ENCODE measurements around the gene IFT52. TPM values are rescaled to one million over a fixed set of nuclear protein-coding genes. Genes with fewer than 3 reads are reported as not detected.

Gene IFT52
- total and polyA plus RNA-seq, 2 of the 8 experiments (the other 6 are each of a cell fraction or from before 2014, with no cell fraction given): 35.6 to 40.4 TPM

DNA sequence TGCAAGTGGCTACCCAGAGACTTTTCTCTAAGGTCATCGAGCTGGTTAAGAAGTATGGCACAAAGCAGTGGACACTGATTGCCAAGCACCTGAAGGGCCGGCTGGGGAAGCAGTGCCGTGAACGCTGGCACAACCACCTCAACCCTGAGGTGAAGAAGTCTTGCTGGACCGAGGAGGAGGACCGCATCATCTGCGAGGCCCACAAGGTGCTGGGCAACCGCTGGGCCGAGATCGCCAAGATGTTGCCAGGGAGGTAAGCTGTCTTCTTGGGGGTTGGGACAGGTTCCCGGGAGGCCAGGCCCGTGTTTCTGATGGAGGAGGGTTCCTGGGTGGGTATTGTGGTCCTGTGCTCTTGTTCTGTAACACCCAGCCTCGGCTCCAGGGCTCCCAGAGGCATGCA, 96.1 kb downstream of the IFT52 start:
- no peak overlapping the region for H4K8ac ChIP-seq (ENCODE audit: extremely low read depth, insufficient read depth, low read length)
- no peak overlapping the region for H3K56ac ChIP-seq (replicated peaks; ENCODE audit: insufficient read length, low read depth, low read length)
- no peak overlapping the region for H3K23ac ChIP-seq (ENCODE audit: insufficient read length)
- H3K27ac ChIP-seq (ENCODE audit: low read depth, low read length): no peak overlapping the region
- H3K14ac ChIP-seq (ENCODE audit: insufficient read length): no peak overlapping the region
- H4K20me1 ChIP-seq (replicated peaks in 1 of 2; ENCODE audit: control insufficient read depth in 1 of 2, insufficient read depth in 2 of 2, low read length in 2 of 2): peaks cover 0 to 11% of the 10 kb centered on the region in 2 experiments
- WGBS, 2 experiments (ENCODE audit: extremely low coverage in 1 of 2, insufficient coverage in 1 of 2, insufficient read length in 1 of 2, insufficient replicate concordance in 2 of 2, low coverage in 1 of 2, low lambda C conversion rate in 2 of 2, missing lambda C conversion rate in 1 of 2): 95% methylated on average over 12 of the region's 13 CpGs; no CpG with 5 or more reads in 1 of the 2 experiments
- TF ChIP-seq SIRT6 (IDR thresholded peaks at IDR 0.05; ENCODE audit: low read length) (no peak), HDAC6 (IDR thresholded peaks at IDR 0.05; ENCODE audit: low read depth, low read length) (no peak), JUN (IDR thresholded peaks at IDR 0.05; ENCODE audit: low read depth, low read length) (no peak), SAP30 (IDR thresholded peaks at IDR 0.05; ENCODE audit: insufficient read depth, insufficient replicate concordance, low read length) (no peak), POU5F1 (IDR thresholded peaks at IDR 0.05; ENCODE audit: low read depth, low read length) (no peak), YY1 (IDR thresholded peaks at IDR 0.05; ENCODE audit: low read depth, low read length) (no peak), GTF2F1 (IDR thresholded peaks at IDR 0.05; ENCODE audit: borderline replicate concordance, low read depth, low read length) (no peak), KDM1A (IDR thresholded peaks at IDR 0.05; ENCODE audit: borderline replicate concordance, low read length) (no peak), EZH2 (IDR thresholded peaks at IDR 0.05; ENCODE audit: low read depth, low read length, severe bottlenecking) (no peak), CREB1 (IDR thresholded peaks at IDR 0.05) (no peak), CBX5 (IDR thresholded peaks at IDR 0.05; ENCODE audit: low read depth, low read length) (no peak)
- no peak overlapping the region for H2BK15ac ChIP-seq (ENCODE audit: low read length)
- H3K79me2 ChIP-seq (ENCODE audit: control insufficient read depth in 1 of 2, insufficient read depth in 2 of 2, low read length in 2 of 2): peaks cover 0 to 2% of the 10 kb centered on the region in 2 experiments; a peak in 1 of 4 replicates
- no peaks in the 10 kb centered on the region for H3K27me3 ChIP-seq (replicated peaks in 1 of 4; ENCODE audit: control insufficient read depth in 3 of 4, extremely low read depth in 1 of 4, insufficient read depth in 3 of 4, low read length in 3 of 4)
- no peak for FAIRE-seq
- peaks cover 10 to 45% (median 32%) of the 10 kb centered on the region in 4 experiments for H3K36me3 ChIP-seq (ENCODE audit: control insufficient read depth in 2 of 4, insufficient read depth in 4 of 4, low read length in 3 of 4)
- H2AFZ ChIP-seq (ENCODE audit: low read length): no peak overlapping the region
- no peak overlapping the region for H2BK120ac ChIP-seq (replicated peaks; ENCODE audit: low read depth, low read length)
- CTCF ChIA-PET (ENCODE audit: partially characterized antibody): interaction anchor here (1.0 kb wide), 1 partner anchor 96 kb away, joined by 3 read pairs; the partner anchor contains the start of gene IFT52
- H2BK12ac ChIP-seq (ENCODE audit: low read depth, low read length): no peak overlapping the region
- no peak overlapping the region for H3K9ac ChIP-seq (replicated peaks in 1 of 4; ENCODE audit: extremely low read depth in 1 of 4, low read depth in 3 of 4, low read length in 3 of 4)
- no peak overlapping the region for H3K18ac ChIP-seq (ENCODE audit: extremely low read depth, low read length)
- H2BK20ac ChIP-seq (ENCODE audit: low read length): no peak overlapping the region
- H3K4ac ChIP-seq (replicated peaks; ENCODE audit: insufficient read length, low read depth, low read length): no peak overlapping the region
- no peak overlapping the region for H3K4me2 ChIP-seq (ENCODE audit: insufficient read depth in 1 of 2, low read depth in 2 of 2, low read length in 2 of 2)
- no peak overlapping the region for H4K91ac ChIP-seq (replicated peaks; ENCODE audit: insufficient read length, low read length)
- DNase-seq (ENCODE audit: low read depth in 1 of 2, low spot score in 2 of 2): no peak
- H3K4me1 ChIP-seq (replicated peaks in 1 of 4; ENCODE audit: control insufficient read depth in 3 of 4, insufficient read depth in 4 of 4, low read length in 3 of 4): peaks cover 0 to 2% (median 0%) of the 10 kb centered on the region in 4 experiments; a peak in 1 of 7 replicates
- H3K79me1 ChIP-seq (ENCODE audit: low read depth, low read length): peaks cover 8% of the 10 kb centered on the region; the same call in 1 of the 2 replicates
- POLR2A ChIA-PET (ENCODE audit: partially characterized antibody): interaction anchor here (1.0 to 1.1 kb wide), 2 partner anchors 13 to 17 kb away, joined by 3 to 6 read pairs; no protein-coding TSS in a partner anchor
- no peaks in the 10 kb centered on the region for H3K23me2 ChIP-seq (ENCODE audit: low read depth, low read length)
- no peak overlapping the region for H2BK5ac ChIP-seq (ENCODE audit: low read depth, low read length)
- no peak overlapping the region for H4K5ac ChIP-seq (ENCODE audit: insufficient read length, low read depth, low read length)
- no peak overlapping the region for H2AK5ac ChIP-seq (ENCODE audit: low read depth, low read length)
- H3K4me3 ChIP-seq (ENCODE audit: extremely low read depth in 1 of 4, insufficient read depth in 2 of 4, low read depth in 3 of 4, low read length in 4 of 4): no peak overlapping the region
- H3K9me3 ChIP-seq (ENCODE audit: insufficient read depth in 2 of 2, low read depth in 1 of 2, low read length in 1 of 2): no peaks in the 10 kb centered on the region

Measured in H1 (cell line).